HCEC 1CT (cell line): Measurements from ENCODE around the gene WDR46.

Experiments
- DNase-seq: peaks from one replicate; pipeline ENCODE4 v3.0.0-alpha.2; 2017

Gene WDR46

DNA sequence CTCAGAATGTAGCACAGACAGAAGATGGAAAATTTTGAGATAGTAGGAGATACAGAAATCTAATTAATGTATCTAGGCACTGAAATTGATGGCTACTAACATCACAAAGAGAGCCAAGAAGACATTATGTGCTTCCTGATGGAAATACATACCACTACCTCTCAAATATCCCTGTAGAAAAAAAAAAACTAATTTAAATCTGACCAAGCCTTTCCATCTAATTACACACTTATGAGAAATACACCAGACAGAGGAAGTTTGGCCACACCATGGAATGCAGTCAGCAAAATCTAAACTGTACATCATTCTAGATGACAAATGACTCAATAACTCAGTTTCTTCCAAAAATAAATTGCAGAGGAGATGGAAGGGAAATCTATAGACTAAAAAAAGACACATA lies 36.3 kb downstream of the WDR46 start:
- peak; percentile 57 for DNase-seq

DNA sequence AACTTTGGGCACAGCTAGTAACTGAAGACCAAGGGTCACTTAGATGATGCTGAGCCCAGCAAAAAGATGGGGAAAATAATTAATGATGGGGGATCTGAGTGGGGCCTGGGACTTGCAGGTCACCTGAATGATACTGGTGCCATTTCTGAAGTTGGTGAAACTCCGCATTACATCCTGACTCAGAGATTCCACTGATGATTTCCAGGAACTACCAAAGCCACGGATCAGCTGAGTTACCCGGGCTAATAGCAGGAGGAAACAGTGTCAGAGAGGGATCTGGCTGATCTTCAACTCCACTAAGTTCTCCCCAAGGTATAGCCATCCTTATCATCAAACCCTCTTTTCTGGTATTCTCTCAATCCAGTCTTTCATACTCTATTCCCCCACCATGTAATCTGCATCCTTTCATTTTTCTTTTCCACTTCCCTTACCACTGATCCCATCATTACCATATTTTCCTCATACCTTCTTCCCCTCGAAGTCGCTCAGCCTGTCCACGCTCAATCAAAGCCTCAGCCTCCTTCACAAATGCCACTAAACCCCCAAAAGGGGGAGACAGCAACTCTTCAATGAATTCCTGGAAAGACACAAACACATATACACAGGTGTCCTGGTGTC lies 37.5 kb downstream of the WDR46 start:
- no peak for DNase-seq

DNA sequence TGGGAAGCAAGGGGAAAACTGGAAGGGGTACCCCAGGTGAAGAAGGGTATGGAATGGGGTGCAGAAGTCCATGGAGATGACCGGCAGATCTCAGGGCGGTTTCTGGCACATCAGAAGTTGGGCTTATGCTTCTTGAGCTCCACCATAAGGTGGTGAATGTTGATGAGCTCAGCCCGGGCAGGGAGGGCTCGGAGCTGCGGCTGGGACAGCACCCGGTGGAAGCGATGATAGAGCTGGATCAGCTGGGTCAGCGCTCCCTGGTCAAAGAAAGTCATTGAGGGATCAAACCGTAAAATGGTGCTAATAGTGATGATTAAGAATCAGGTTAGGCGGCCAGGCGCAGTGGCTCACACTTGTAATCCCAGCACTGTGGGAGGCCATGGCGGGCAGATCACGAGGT lies 38.3 kb downstream of the WDR46 start:
- no peak for DNase-seq

DNA sequence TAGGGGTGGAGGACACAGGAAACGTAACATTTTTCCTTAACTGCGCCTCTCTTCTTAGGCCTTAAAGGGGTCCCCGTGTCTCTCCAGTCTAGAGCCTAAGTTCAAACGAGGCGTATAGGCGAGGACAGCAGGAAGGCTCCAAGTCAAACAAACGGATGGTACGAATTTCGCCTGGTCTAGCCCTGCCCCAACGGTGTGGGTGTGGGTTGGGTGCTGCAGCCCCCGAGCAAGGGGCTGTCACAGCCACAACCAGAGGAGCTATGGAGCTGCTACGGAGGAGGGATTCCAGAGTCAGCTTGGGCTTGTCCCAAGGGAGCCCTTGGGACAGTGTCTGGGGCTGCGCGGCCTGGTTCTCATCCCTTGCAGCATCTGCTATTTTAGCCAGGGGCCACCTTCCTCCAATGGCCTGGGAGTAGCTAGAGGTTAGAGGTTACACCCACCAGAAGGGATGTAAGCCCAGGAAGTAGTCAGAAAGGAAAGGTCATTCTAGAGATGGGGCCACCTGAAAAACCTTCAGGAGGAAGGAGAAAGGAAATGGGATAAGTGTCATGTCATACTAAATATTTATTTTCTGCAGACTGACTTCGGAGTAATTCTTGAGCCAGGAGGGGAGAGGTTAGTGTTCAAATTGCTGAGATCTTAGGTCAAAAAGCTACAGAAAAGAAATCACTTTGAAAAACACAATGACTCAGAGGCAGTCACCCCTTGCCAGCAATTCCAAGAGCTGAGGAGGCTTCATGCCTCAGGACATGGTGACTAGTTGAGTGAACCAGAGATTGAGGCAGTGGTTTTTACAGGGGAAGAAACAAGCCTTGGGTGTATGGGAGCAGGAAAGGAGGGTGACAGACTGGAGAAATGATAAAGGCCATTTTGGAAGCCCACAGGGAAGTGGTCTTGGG lies 39.1 kb downstream of the WDR46 start:
- peak; percentile 80 for DNase-seq

DNA sequence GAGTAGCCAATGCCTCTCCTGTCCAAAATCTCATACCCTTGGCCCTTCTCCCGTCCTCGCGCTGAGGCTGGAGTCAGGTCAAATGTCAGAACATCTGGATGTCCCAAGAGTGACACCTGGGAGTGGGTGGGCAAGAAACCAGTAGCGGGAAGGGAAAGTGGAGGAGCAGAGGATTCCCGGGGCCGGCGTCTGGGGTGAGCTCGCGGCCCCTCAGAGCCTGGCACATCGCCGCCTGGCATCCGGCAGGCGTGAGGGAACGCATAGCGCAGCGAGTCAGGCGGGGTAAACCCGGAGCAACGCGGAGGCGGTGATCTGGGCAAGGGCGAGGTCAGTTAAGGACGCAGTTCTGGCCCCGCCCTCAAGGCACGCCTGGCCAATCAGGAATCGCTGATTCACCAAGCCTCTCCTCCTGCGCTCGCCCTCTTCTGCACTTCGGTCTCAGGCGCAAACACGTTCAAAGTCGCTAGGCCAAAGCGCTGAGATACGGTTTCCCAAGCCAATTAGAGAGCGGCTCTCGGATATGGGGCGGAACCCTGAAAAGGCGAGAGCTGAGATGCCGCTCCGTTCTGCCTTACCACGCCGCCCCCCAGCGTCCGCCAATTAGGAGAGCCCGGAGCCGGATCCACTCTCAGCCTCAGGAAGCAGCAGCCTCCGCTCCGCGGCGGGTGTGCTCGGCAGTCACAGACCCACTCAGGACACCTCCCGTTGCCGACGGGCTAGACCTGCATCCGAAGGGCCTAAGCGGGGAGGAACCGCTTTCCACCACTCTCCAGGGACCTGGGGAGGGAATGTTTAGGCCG lies 39.9 kb downstream of the WDR46 start:
- DNase-seq: peak; percentile 100

DNA sequence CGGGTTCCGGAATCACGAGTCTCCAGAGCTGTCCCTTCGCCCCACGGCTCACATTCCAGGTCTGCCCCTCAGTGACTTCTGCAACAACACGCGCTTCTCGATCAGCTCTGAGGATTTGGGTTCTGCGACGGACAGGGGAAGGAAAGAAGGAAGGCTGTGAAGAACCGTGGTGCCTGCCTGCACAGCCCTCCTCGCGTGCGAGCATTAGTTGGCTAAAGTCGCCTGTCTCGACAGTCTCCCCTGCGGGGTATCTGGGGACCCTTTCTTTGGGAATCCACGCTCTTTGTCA lies 40.5 kb downstream of the WDR46 start:
- peak; percentile 60 for DNase-seq

DNA sequence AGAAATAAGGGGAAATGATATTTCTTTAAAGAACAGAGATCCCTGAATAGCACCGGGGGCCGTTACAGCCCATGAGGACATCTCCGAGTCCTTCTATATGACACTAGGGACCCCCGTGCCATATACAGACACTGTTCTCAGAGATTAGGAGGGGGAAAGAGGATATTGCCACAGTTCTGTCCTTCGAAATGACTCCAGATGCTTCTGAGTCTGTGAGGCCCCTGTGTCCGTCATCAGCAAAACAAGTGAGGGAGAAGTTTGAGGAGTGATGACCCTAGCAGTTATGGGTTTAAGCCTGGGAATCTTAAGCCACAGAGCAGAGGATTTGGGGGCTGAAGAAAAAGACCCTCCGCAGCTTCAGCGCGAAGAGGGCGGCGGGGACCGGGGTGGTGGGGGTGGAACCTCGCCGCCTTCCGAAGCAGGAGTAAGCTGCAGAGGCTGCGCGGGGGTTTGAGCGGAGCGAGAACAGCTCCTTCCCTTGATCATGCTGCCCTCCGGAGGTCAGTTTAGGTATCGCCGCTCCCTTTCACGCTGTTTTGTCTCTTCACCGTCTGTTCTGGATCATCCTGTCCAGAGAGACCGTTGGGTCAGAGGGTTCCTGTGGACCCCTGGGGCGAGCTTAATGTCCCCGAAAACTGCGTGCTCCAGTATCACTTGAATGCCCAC lies 40.9 kb downstream of the WDR46 start:
- DNase-seq: peak; percentile 79

DNA sequence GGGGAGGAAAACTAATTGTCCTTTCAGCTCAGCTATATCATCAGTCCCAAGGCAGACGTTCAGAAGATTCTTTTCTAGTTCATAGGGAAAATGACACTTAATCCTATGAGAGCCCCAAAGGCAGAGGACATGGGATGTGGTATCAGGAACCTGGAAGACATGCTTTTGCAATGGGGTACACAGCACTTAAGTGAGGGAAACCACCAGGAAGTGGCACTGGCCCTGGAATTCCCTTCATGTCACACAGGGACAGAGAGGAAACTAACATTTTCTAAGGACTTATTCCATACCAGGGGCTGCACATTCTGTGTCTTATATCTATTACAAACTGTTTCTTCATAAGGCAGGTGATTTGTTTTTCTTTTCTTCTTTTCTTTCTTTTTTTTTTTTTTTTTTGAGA lies 45.6 kb downstream of the WDR46 start:
- DNase-seq: no peak

DNA sequence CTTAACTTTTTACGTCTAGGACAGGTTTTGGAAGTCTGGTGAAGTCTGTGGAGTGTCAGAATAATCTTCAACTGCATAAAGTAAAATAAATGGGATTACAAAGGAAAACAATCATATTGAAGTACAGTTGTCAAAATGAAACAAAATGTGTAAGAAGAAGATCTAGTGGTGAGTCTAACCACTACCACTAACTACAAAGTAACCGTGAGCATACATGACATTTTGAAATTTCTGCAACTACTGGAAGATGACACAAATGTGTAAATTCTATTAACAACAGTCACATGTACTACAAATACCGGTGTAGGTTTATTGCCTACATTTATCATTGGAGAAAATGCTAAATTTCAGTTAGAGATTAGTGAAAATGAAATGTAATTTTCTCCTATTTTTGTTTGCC lies 47.1 kb downstream of the WDR46 start:
- DNase-seq: no peak

DNA sequence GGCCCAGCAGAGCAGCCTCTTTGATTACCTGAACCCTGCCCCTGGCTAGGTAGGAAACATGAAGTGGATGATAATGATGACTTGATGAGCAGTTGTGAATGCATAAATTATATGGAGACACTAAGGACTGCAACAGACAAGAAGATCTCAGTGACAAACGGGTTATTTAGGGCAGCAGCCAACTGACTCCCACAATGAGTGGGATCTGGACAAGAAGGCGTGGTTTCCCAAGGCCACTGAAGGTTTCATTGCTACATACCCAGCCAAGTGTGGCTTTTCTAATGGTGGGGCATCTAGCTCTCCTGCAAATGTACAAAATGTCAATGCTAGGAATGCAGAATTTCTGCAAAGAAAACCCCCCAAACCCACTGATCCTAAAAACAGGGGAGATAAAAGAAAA lies 51.3 kb downstream of the WDR46 start:
- DNase-seq: no peak

DNA sequence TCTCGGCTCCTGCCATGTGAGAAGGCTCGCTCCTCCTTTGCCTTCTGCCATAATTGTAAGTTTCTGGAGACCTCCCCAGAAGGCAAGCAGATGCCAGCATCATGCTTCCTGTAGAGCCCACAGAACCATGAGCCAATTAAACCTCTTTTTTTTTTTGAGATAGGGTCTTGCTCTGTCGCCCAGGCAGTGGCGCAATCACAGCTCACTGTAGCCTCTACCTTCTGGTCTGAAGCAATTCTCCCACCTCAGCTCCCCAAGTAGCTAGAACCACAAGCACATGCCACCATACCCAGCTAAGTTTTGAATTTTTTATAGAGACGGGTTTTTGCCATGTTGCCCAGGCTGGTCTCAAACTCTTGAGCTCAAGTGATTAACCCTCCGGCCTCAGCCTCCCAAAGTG lies 52.2 kb downstream of the WDR46 start:
- DNase-seq: no peak

DNA sequence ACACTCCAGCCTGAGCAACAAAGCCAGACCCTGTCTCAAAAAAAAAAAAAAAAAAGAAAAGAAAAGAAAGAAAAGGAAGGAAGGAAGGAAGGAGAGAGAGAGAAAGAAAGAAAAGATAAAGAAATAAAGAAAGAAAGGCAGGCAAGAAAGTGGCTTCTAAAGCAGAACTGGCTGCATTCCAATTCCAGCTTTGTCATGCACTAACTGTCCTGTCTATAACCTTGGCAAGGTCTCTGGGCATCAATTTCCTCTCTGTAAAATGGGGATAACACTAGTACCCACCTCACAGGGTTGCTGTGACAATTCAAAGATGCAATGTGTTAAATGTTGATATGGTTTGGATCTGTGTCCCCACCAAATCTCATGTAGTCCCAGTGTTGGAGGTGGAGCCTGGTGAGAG lies 52.7 kb downstream of the WDR46 start:
- no peak for DNase-seq

DNA sequence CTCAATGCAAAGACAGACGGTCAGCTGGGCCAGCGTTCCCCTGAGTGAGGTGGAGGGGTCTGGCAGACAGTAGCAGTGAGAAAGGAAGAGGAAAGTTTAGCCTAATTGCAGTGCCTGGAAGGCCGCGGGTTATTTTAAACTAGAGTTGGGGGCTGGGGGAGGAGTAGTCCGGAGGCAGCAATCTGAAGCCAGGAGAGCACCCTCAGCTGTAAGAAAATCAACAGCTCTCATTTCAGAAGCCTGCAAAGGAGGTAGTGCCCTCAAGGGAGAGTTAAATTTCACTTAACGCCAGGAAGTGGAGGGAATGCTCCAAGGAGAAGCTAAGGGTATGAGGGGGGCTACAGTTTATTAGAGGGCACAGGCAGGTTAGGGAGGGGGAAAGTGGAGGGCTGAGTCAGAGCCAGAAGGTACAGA lies 53.8 kb downstream of the WDR46 start:
- DNase-seq: no peak
